ENCODE data around the gene PDK1. TPM values are rescaled to one million over a fixed set of nuclear protein-coding genes. Genes with fewer than 3 reads are reported as not detected.

The PDK1 gene
- total RNA-seq, 1 experiment from 2014 or later, result 74.7 TPM

DNA sequence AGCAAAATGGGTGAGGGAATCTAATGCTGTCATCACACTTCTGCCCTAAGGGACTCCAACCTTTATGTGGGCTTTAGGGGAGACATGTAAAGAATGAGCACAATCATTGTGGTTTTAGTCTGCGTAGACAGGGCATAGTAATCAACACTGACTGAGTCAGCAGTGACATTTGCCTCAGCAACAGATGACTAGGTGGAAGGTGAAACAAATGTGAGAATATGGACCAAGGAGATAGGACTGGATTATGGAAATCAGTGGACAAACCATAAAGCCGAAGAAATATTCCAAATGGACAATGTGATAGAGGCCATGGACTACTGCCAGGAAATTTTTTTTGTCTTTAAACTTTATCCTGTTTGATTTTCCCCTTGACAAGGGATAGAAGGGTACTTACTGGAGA, 83.9 kb downstream of the PDK1 start:
- no peak overlapping the region for H4K91ac ChIP-seq (ENCODE audit: insufficient read length, low read depth, low read length)
- no peak overlapping the region for H2BK120ac ChIP-seq (ENCODE audit: low read depth, low read length, poor library complexity, severe bottlenecking)
- H3K23ac ChIP-seq (ENCODE audit: insufficient read length, low read depth, low read length), result no peak overlapping the region
- no peak overlapping the region for H3T11ph ChIP-seq (ENCODE audit: low read length)
- H3K18ac ChIP-seq (ENCODE audit: insufficient read length, low read depth, low read length), result no peak overlapping the region
- H3K4ac ChIP-seq (ENCODE audit: low read depth, low read length), result no peak overlapping the region
- no peak overlapping the region for H2BK12ac ChIP-seq (ENCODE audit: insufficient read length, low read depth, low read length)
- H4K8ac ChIP-seq (replicated peaks; ENCODE audit: insufficient read length, low read depth, low read length), result no peak overlapping the region
- WGBS (ENCODE audit: extremely low coverage, insufficient read length, low lambda C conversion rate), result no CpG with 5 or more reads among the region's 2 CpGs
- no peaks in the 10 kb centered on the region for H3K27me3 ChIP-seq (ENCODE audit: insufficient read depth, low read length)
- no peaks in the 10 kb centered on the region for H3K9me3 ChIP-seq (ENCODE audit: control insufficient read depth, low read depth, low read length)
- no peaks in the 10 kb centered on the region for H4K20me1 ChIP-seq (ENCODE audit: control insufficient read depth, insufficient read depth, insufficient read length)
- no peak for DNase-seq
- Mint-ChIP-seq H3K36me3 (ENCODE audit: insufficient read depth in 1 of 3, low read depth in 3 of 3) (peaks cover 0 to 1% (median 0%) of the 10 kb centered on the region in 3 experiments; a peak in 1 of 7 replicates), H3K9me3 (no peaks in the 10 kb centered on the region; a peak in 2 of 5 replicates), H3K4me3 (no peak overlapping the region), H3K27me3 (ENCODE audit: low read depth) (no peaks in the 10 kb centered on the region), H3K4me1 (peaks cover 9% of the 10 kb centered on the region in 2 experiments), H3K27ac (no peak overlapping the region)
- no peaks in the 10 kb centered on the region for H3K79me1 ChIP-seq (ENCODE audit: insufficient read depth, low read depth, low read length, poor library complexity, severe bottlenecking)
- H3K79me2 ChIP-seq (ENCODE audit: insufficient read depth, low read length), result no peaks in the 10 kb centered on the region
- no peak overlapping the region for H2AFZ ChIP-seq (ENCODE audit: low read length)
- H3K14ac ChIP-seq (ENCODE audit: insufficient read depth, low read length), result no peak overlapping the region
- no peaks in the 10 kb centered on the region for H3K4me1 ChIP-seq (ENCODE audit: insufficient read depth, low read length)
- H2BK20ac ChIP-seq (ENCODE audit: low read depth, low read length, poor library complexity, severe bottlenecking), result no peak overlapping the region
- no peak for TF ChIP-seq CTCF (conservative IDR thresholded peaks at IDR 0.05)
- no peaks in the 10 kb centered on the region for H3K23me2 ChIP-seq (ENCODE audit: insufficient read length, low read depth, low read length, poor library complexity, severe bottlenecking)
- no peak overlapping the region for H3K27ac ChIP-seq (ENCODE audit: insufficient read length, low read depth, low read length)
- H2AK5ac ChIP-seq (ENCODE audit: insufficient read length, low read length), result no peak overlapping the region
- H3K4me2 ChIP-seq (ENCODE audit: insufficient read depth, insufficient read length, low read length), result no peak overlapping the region
- no peak overlapping the region for H3K9ac ChIP-seq (ENCODE audit: extremely low read depth, insufficient read length, low read length)
- no peak overlapping the region for H2BK5ac ChIP-seq (ENCODE audit: insufficient read length, low read length)
- no peak overlapping the region for H2BK15ac ChIP-seq (ENCODE audit: low read depth, low read length)
- no peak overlapping the region for H4K5ac ChIP-seq (ENCODE audit: insufficient read length, low read depth, low read length)
- H3K56ac ChIP-seq (ENCODE audit: insufficient read length, low read depth, low read length), result no peak overlapping the region
